NB4 (cell line): ENCODE measurements around the gene ADORA2A.

ENCODE experiments used
- DNase-seq: peaks from one replicate; pipeline ENCODE4 v3.0.0; 2010; ENCODE audit warnings: low read depth
- H3K4me3 ChIP-seq: one replicate; pipeline ENCODE4 v1.5.1; 2011; ENCODE audit warnings: mild to moderate bottlenecking, low read depth, low read length, moderate library complexity
- CTCF ChIP-seq: IDR thresholded peaks from one replicate; pipeline ENCODE4 v1.5.1; 2012; ENCODE audit warnings: low read depth, low read length
- MAX ChIP-seq: IDR thresholded peaks from 2 replicates; pipeline ENCODE4 v1.6.1; 2011; ENCODE audit warnings: low read depth, low read length
- MYC ChIP-seq: IDR thresholded peaks from 2 replicates; pipeline ENCODE4 v1.6.1; 2011; ENCODE audit warnings: low read depth, low read length
- POLR2A ChIP-seq: IDR thresholded peaks from 2 replicates; pipeline ENCODE4 v1.6.1; 2011; ENCODE audit warnings: mild to moderate bottlenecking; ENCODE audit not compliant: insufficient read length; ENCODE audit errors: extremely low read depth

Gene ADORA2A

GRCh38 chr22:24435323-24435645 lies 7.9 kb downstream of the ADORA2A start:
- TF ChIP-seq CTCF (no peak), MAX (no peak), MYC (no peak), POLR2A (no peak)
- no peak for DNase-seq
- no peak overlapping the region for H3K4me3 ChIP-seq

GRCh38 chr22:24435861-24436371 lies 8.5 kb downstream of the ADORA2A start:
- H3K4me3 ChIP-seq, result no peak overlapping the region
- TF ChIP-seq MYC, result no peak
- TF ChIP-seq CTCF, result no peak
- no peak for TF ChIP-seq POLR2A
- no peak for TF ChIP-seq MAX
- no peak for DNase-seq

GRCh38 chr22:24436553-24436952 lies 9.2 kb downstream of the ADORA2A start:
- TF ChIP-seq MYC (no peak), MAX (no peak), CTCF (no peak), POLR2A (no peak)

GRCh38 chr22:24437091-24437490 lies 9.7 kb downstream of the ADORA2A start:
- no peak for TF ChIP-seq MYC
- no peak for TF ChIP-seq CTCF
- no peak for TF ChIP-seq POLR2A
- no peak for TF ChIP-seq MAX
- no peak overlapping the region for H3K4me3 ChIP-seq
- DNase-seq, result no peak

More at GRCh38 chr22:24436553-24436952, 9.2 kb downstream of the ADORA2A start:
- no peak for DNase-seq
- H3K4me3 ChIP-seq, result no peak overlapping the region

- no peak overlapping the region for H3K4me3 ChIP-seq
- no peak for DNase-seq
- no peak for TF ChIP-seq CTCF
- no peak for TF ChIP-seq MYC
- no peak for TF ChIP-seq MAX
- TF ChIP-seq POLR2A, result no peak
These were observed 10.4 kb downstream of the ADORA2A start for GRCh38 chr22:24437741-24438328.

- DNase-seq, result no peak
- no peak overlapping the region for H3K4me3 ChIP-seq
- no peak for TF ChIP-seq MYC
- no peak for TF ChIP-seq MAX
- TF ChIP-seq CTCF, result no peak
- no peak for TF ChIP-seq POLR2A
These were observed 12.9 kb downstream of the ADORA2A start for GRCh38 chr22:24440270-24440717.
